SK-N-SH treated with all-trans-retinoic acid at 6 μM for 48 hours (cell line): ENCODE measurements around the gene BRPF1.

Experiments
- ATAC-seq: fragments of 200-7000 bp; cut with Tn5 transposase; 3 replicates; pipeline ENCODE4 v1.9.1; 2020; ENCODE audit warnings: mild to moderate bottlenecking, moderate library complexity
- BACH2 ChIP-seq: fragments of 250-450 bp; sonication (Bioruptor Pico); IDR thresholded peaks from 2 replicates; pipeline ENCODE4 v1.9.0; 2021; ENCODE audit warnings: mild to moderate bottlenecking, borderline replicate concordance
- CSDC2 ChIP-seq: fragments of 250-450 bp; sonication (Bioruptor Pico); IDR thresholded peaks from 2 replicates; pipeline ENCODE4 v1.5.0; 2020; ENCODE audit warnings: mild to moderate bottlenecking, moderate library complexity
- ESRRG ChIP-seq: fragments of 250-450 bp; sonication (Bioruptor Pico); IDR thresholded peaks from 2 replicates; pipeline ENCODE4 v1.6.1; 2021; ENCODE audit warnings: mild to moderate bottlenecking
- GLIS3 ChIP-seq: fragments of 250-450 bp; sonication (Bioruptor Pico); IDR thresholded peaks from 2 replicates; pipeline ENCODE4 v1.5.0; 2020; ENCODE audit warnings: mild to moderate bottlenecking, moderate library complexity
- PPARA ChIP-seq: fragments of 250-450 bp; sonication (Bioruptor Pico); IDR thresholded peaks from 2 replicates; pipeline ENCODE4 v1.5.0; 2020; ENCODE audit warnings: mild to moderate bottlenecking, borderline replicate concordance
- RARB ChIP-seq: fragments of 250-450 bp; sonication (Bioruptor Pico); IDR thresholded peaks from 2 replicates; pipeline ENCODE4 v1.8.0; 2021; ENCODE audit warnings: mild to moderate bottlenecking, moderate library complexity
- SNAI2 ChIP-seq: fragments of 250-450 bp; sonication (Bioruptor Pico); IDR thresholded peaks from 2 replicates; pipeline ENCODE4 v1.5.0; 2020; ENCODE audit warnings: mild to moderate bottlenecking, moderate library complexity
- TCF4 ChIP-seq: fragments of 250-450 bp; sonication (Bioruptor Pico); IDR thresholded peaks from 2 replicates; pipeline ENCODE4 v1.8.0; 2021; ENCODE audit warnings: mild to moderate bottlenecking, moderate library complexity, borderline replicate concordance
- TOX ChIP-seq: fragments of 250-450 bp; sonication (Bioruptor Pico); IDR thresholded peaks from 2 replicates; pipeline ENCODE4 v1.8.0; 2021; ENCODE audit warnings: mild to moderate bottlenecking, moderate library complexity, borderline replicate concordance
- ZC3H10 ChIP-seq: fragments of 250-450 bp; sonication (Bioruptor Pico); IDR thresholded peaks from 2 replicates; pipeline ENCODE4 v1.5.1; 2021; ENCODE audit warnings: mild to moderate bottlenecking, moderate library complexity
- ZFP3 ChIP-seq: fragments of 250-450 bp; sonication (Bioruptor Pico); IDR thresholded peaks from 2 replicates; pipeline ENCODE4 v1.5.0; 2020; ENCODE audit warnings: mild to moderate bottlenecking, moderate library complexity
- ZFP30 ChIP-seq: fragments of 450-650 bp; formaldehyde crosslinking; IDR thresholded peaks from 2 replicates; pipeline ENCODE4 v1.5.0; 2022; ENCODE audit warnings: mild to moderate bottlenecking, moderate library complexity
- ZNF565 ChIP-seq: fragments of 450-650 bp; formaldehyde crosslinking; conservative IDR thresholded peaks from 2 replicates; pipeline ENCODE4 v1.5.0; 2020; ENCODE audit warnings: low read depth, mild to moderate bottlenecking, moderate library complexity
- ZNF70 ChIP-seq: fragments of 450-650 bp; formaldehyde crosslinking; IDR thresholded peaks from 2 replicates; pipeline ENCODE4 v1.5.0; 2020; ENCODE audit warnings: mild to moderate bottlenecking, moderate library complexity
- ZNF8 ChIP-seq: fragments of 450-650 bp; formaldehyde crosslinking; IDR thresholded peaks from 2 replicates; pipeline ENCODE4 v1.5.0; 2020; ENCODE audit warnings: mild to moderate bottlenecking, moderate library complexity
- TF ChIP-seq, protein P1 (sequence below): fragments of 250-450 bp; sonication (Bioruptor Pico); IDR thresholded peaks from 2 replicates; pipeline ENCODE4 v1.5.1; 2021; ENCODE audit warnings: mild to moderate bottlenecking, moderate library complexity
- TF ChIP-seq, protein P2 (sequence below): fragments of 250-450 bp; sonication (Bioruptor Pico); IDR thresholded peaks from 2 replicates; pipeline ENCODE4 v1.5.1; 2020; ENCODE audit warnings: low read depth, mild to moderate bottlenecking, moderate library complexity
- TF ChIP-seq, protein P3 (sequence below): fragments of 250-450 bp; sonication (Bioruptor Pico); IDR thresholded peaks from 2 replicates; pipeline ENCODE4 v1.5.0; 2020; ENCODE audit warnings: mild to moderate bottlenecking, moderate library complexity
- TF ChIP-seq, protein P4 (sequence below): fragments of 250-450 bp; sonication (Bioruptor Pico); IDR thresholded peaks from 2 replicates; pipeline ENCODE4 v1.8.0; 2021; ENCODE audit warnings: low read depth, mild to moderate bottlenecking, moderate library complexity, borderline replicate concordance

The BRPF1 gene

DNA sequence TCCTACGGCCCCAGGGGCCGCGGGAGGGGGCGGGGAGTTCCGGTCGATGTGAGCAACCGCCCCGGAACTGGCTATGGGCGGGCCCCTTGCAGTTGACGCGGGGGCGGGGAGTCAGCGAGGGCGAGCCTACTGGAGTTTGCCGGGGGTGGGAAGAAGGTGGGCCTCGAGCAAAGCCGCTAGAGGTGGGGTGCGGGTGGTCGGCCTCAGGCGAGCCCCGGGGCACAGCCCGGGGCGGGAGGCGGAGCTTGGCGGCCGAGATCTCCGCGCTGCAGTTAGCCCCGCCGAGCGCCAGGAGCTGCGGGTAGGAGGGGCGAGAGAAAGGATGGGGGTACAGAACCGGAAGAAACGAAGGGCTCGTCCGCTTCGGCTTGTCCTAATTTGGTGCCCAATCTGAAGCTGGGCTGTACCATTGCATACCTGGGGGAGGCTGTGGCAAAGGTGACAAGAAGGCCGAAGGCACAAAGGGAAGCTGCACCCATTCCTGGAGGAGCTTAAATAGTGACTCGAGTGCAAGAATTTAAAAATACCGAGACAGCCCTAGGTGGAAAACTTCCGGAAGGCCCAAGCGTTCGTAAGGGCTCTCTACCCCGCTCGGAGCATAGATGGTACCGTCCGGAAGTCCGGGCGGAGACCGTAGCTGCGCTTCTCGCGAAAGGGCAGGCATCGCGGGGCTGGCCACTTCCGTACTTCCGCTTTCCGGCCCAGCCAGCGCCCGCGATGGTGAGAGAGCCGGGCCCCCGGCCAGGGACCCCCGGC is 61.0 kb downstream of the BRPF1 start, which contains the start of the genes ARPC4 and TADA3:
Gene ARPC4, plus strand, starts transcription at position 678 of the 756 bp plus-strand sequence. Its CDS starts 40 bp downstream, at position 718.
Gene TADA3, minus strand, starts transcription at position 69 of the 756 bp plus-strand sequence. CDS start 1,007 bp downstream, outside the sequence.
- peak; percentile 93 for ATAC-seq
- TF ChIP-seq PPARA (CRISPR knock-in tag) (no peak), CSDC2 (CRISPR knock-in tag) (no peak), TOX (CRISPR knock-in tag) (no peak), ZFP3 (CRISPR knock-in tag) (no peak), RARB (no peak), ZNF565 (CRISPR knock-in tag) (no peak)
- TF ChIP-seq, protein P1, sequence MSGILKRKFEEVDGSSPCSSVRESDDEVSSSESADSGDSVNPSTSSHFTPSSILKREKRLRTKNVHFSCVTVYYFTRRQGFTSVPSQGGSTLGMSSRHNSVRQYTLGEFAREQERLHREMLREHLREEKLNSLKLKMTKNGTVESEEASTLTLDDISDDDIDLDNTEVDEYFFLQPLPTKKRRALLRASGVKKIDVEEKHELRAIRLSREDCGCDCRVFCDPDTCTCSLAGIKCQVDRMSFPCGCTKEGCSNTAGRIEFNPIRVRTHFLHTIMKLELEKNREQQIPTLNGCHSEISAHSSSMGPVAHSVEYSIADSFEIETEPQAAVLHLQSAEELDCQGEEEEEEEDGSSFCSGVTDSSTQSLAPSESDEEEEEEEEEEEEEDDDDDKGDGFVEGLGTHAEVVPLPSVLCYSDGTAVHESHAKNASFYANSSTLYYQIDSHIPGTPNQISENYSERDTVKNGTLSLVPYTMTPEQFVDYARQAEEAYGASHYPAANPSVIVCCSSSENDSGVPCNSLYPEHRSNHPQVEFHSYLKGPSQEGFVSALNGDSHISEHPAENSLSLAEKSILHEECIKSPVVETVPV = no peak
- TF ChIP-seq, protein P2, sequence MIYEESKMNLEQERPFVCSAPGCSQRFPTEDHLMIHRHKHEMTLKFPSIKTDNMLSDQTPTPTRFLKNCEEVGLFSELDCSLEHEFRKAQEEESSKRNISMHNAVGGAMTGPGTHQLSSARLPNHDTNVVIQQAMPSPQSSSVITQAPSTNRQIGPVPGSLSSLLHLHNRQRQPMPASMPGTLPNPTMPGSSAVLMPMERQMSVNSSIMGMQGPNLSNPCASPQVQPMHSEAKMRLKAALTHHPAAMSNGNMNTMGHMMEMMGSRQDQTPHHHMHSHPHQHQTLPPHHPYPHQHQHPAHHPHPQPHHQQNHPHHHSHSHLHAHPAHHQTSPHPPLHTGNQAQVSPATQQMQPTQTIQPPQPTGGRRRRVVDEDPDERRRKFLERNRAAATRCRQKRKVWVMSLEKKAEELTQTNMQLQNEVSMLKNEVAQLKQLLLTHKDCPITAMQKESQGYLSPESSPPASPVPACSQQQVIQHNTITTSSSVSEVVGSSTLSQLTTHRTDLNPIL (CRISPR knock-in tag) = no peak
- TF ChIP-seq, protein P3, sequence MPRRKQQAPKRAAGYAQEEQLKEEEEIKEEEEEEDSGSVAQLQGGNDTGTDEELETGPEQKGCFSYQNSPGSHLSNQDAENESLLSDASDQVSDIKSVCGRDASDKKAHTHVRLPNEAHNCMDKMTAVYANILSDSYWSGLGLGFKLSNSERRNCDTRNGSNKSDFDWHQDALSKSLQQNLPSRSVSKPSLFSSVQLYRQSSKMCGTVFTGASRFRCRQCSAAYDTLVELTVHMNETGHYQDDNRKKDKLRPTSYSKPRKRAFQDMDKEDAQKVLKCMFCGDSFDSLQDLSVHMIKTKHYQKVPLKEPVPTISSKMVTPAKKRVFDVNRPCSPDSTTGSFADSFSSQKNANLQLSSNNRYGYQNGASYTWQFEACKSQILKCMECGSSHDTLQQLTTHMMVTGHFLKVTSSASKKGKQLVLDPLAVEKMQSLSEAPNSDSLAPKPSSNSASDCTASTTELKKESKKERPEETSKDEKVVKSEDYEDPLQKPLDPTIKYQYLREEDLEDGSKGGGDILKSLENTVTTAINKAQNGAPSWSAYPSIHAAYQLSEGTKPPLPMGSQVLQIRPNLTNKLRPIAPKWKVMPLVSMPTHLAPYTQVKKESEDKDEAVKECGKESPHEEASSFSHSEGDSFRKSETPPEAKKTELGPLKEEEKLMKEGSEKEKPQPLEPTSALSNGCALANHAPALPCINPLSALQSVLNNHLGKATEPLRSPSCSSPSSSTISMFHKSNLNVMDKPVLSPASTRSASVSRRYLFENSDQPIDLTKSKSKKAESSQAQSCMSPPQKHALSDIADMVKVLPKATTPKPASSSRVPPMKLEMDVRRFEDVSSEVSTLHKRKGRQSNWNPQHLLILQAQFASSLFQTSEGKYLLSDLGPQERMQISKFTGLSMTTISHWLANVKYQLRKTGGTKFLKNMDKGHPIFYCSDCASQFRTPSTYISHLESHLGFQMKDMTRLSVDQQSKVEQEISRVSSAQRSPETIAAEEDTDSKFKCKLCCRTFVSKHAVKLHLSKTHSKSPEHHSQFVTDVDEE (CRISPR knock-in tag) = no peak
- TF ChIP-seq, all 23 proteins: peak for 0

DNA sequence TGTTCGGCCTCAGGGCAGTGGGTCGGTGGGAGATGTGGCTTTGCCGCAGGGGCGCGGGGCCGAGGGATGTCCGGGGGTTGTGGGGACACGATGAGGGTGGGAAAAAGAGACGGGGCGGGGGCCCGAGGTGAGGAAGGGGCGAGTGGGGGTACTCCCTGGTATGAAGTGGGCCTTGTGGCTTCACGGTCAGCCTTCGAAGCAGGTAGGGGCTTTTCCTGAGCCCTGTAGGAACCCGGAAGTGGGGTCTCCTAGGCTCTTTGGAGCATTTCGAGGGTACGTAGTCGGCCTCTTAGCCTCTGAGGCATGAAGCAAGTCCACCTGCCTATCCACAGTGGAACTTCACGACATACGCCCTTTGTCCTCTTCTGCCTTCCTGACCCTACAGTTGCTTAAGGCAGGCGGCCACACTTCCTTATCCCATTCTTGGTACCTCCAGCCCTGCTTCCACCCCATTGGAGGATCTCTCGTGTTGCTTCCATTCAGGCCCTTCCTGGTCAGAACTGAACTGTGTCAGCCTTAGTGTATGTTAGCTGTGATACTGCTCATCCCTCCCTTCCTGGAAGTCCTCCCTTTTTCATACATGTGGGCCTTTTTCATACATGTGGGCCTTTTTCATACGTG is 61.7 kb downstream of the BRPF1 start:
- peak; percentile 50 for ATAC-seq
- TF ChIP-seq ZC3H10 (CRISPR knock-in tag) = peak; percentile 14; the same call in 1 of the 2 replicates
- TF ChIP-seq ZFP30 = no peak
- TF ChIP-seq, protein P2 (CRISPR knock-in tag) = no peak
- no peak for TF ChIP-seq ZNF70 (CRISPR knock-in tag)

DNA sequence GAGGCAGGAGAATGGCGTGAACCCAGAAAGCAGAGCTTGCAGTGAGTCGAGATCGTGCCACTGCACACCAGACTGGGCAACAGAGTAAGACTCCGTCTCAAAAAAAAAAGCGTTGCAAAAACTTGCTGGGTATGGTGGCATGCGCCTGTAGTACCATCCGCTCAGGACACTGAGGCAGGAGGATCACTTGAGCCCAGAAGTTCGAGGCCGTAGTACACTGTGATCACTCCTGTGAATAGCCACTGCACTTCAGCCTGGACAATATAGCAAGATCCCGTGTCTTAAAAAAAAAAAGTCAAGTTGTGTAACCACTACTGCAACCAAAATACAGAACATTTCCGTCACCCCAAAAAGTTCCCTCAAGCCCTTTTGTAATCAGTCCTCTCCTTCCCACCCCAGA is 62.9 kb downstream of the BRPF1 start:
- TF ChIP-seq, protein P2 (CRISPR knock-in tag) = no peak
- TF ChIP-seq PPARA (CRISPR knock-in tag) = no peak
- TF ChIP-seq, protein P4, sequence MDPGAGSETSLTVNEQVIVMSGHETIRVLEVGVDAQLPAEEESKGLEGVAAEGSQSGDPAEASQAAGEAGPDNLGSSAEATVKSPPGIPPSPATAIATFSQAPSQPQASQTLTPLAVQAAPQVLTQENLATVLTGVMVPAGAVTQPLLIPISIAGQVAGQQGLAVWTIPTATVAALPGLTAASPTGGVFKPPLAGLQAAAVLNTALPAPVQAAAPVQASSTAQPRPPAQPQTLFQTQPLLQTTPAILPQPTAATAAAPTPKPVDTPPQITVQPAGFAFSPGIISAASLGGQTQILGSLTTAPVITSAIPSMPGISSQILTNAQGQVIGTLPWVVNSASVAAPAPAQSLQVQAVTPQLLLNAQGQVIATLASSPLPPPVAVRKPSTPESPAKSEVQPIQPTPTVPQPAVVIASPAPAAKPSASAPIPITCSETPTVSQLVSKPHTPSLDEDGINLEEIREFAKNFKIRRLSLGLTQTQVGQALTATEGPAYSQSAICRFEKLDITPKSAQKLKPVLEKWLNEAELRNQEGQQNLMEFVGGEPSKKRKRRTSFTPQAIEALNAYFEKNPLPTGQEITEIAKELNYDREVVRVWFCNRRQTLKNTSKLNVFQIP (CRISPR knock-in tag) = no peak
- no peak for TF ChIP-seq CSDC2 (CRISPR knock-in tag)
- no peak for TF ChIP-seq ZFP3 (CRISPR knock-in tag)
- TF ChIP-seq ZNF70 (CRISPR knock-in tag) = no peak
- no peak for TF ChIP-seq ESRRG
- no peak for TF ChIP-seq ZNF565 (CRISPR knock-in tag)
- TF ChIP-seq, protein P1 = no peak
- TF ChIP-seq TCF4 (CRISPR knock-in tag) = no peak
- no peak for TF ChIP-seq BACH2 (CRISPR knock-in tag)
- no peak for TF ChIP-seq ZNF8
- no peak for TF ChIP-seq TOX (CRISPR knock-in tag)
- TF ChIP-seq ZFP30 = no peak
- no peak for TF ChIP-seq GLIS3
- TF ChIP-seq, protein P3 (CRISPR knock-in tag) = no peak
- no peak for TF ChIP-seq SNAI2 (CRISPR knock-in tag)

More for the DNA sequence above, 62.9 kb downstream of the BRPF1 start:
- ATAC-seq = no peak
